Right lobe of liver (tissue), 4 donors: ENCODE measurements around the gene TATDN3.

Experiments used
- CTCF ChIP-seq, 4 donors: fragments of 200-600 bp in 3 of 4; fragments of 450-650 bp in 1 of 4; IDR thresholded peaks; one replicate each; pipeline versions ENCODE4 v1.5.1 to v1.8.0; 2016 to 2022; ENCODE audit warnings: antibody characterized with exemption in 4 of 4, mild to moderate bottlenecking in 2 of 4
- POLR2A ChIP-seq: fragments of 450-650 bp; IDR thresholded peaks from one replicate; pipeline ENCODE4 v1.6.1; 2017; ENCODE audit warnings: antibody characterized with exemption, mild to moderate bottlenecking
- donor health status: DM: no; HTN: no; CAD: no.
- donor health status: DM: no; HTN: no; CAD: no.
- donor health status: DM: no; HTN: yes; CAD: no.

- TF ChIP-seq CTCF (IDR thresholded peaks at IDR 0.05) (no peak), POLR2A (no peak)
Measured at GRCh38 chr1:212853658-212854057, 62.0 kb downstream of the TATDN3 start.
